Lower leg skin (tissue), 4 donors: ENCODE data around the gene APOBEC4. TPM values are rescaled to one million over a fixed set of nuclear protein-coding genes. Genes with fewer than 3 reads are reported as not detected.
A peak's percentile ranks its signal among the peaks of the same experiment; 100 is the strongest.

Experiments
- DNase-seq, 2 donors: peaks; one replicate each; pipeline ENCODE4 v3.0.0-alpha.2; 2019; ENCODE audit warnings: low spot score in 2 of 2
- H3K4me3 ChIP-seq: fragments of 200-600 bp; sonication (generic); 2 replicates; pipeline ENCODE4 v1.5.1; 2017; ENCODE audit warnings: mild to moderate bottlenecking, low read depth; ENCODE audit not compliant: poor library complexity, severe bottlenecking
- POLR2A ChIP-seq, 2 donors: fragments of 450-650 bp; IDR thresholded peaks; one replicate each; pipeline ENCODE4 v1.6.1; 2016 to 2017; ENCODE audit warnings: antibody characterized with exemption in 2 of 2, mild to moderate bottlenecking in 1 of 2, moderate library complexity in 1 of 2
- WGBS, 2 donors: methylation state at CpG; one replicate each; pipeline ENCODE4 v1.1.5; 2018; 5-methylcytosine and 5-hydroxymethylcytosine counted together
- intact Hi-C: fragments of 100-400 bp; cut with DNase I; formaldehyde crosslinking; loops from one replicate; pipeline ENCODE4 v1.15.0; 2023; ENCODE audit warnings: low total_unique reads
- total RNA-seq, 4 donors: library from RNA; depleted of rRNA; stranded (reverse); fragments of >200 nt; gene quantifications; one replicate each; pipeline ENCODE4 v1.1.0, GENCODE V29; 2016
- TF ChIP-seq, protein P1 (sequence below), 3 donors: fragments of 450-650 bp; IDR thresholded peaks; one replicate each; pipeline ENCODE4 v1.5.1; 2016; ENCODE audit warnings: antibody characterized with exemption in 3 of 3, mild to moderate bottlenecking in 3 of 3, moderate library complexity in 2 of 3

The APOBEC4 gene
- total RNA-seq, 4 donors from 2014 or later: not detected

- intact Hi-C loops: no loop called here
- peak; percentile 70 to 90 for DNase-seq
Measured at GRCh38 chr1:183609313-183609712, 43.8 kb downstream of the APOBEC4 start.

DNA sequence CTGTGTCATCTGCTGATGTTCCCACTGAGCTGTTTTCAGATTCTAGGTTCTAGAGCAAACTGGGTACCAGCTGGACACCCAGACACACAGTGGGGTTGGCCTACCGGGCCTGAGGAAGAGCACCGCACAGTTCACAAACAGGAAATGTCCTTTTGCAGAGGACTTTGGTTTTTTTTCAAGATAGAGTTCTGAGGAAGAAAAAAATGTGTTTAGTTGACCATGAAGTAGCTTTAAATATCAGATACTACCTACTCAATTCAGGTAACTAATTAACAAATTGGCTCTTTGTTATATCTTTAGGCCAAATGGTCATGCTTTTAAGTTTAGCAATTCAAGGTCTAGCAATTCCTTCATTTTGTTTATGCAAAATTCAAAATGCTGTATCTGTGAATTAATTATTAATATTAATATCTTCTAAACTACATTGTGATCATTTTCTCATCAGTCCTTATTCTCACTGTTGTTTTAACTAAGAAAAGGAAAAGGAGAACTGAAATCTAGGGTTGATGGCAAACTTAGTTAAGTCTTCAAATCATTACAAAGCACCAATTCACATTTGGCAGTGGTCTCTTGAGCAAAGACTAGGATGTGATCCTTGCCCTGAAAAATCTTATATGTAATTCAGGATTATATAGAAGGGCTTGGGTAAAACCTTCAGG is 45.7 kb downstream of the APOBEC4 start:
- TF ChIP-seq POLR2A (IDR thresholded peaks at IDR 0.05): no peak
- TF ChIP-seq, protein P1, sequence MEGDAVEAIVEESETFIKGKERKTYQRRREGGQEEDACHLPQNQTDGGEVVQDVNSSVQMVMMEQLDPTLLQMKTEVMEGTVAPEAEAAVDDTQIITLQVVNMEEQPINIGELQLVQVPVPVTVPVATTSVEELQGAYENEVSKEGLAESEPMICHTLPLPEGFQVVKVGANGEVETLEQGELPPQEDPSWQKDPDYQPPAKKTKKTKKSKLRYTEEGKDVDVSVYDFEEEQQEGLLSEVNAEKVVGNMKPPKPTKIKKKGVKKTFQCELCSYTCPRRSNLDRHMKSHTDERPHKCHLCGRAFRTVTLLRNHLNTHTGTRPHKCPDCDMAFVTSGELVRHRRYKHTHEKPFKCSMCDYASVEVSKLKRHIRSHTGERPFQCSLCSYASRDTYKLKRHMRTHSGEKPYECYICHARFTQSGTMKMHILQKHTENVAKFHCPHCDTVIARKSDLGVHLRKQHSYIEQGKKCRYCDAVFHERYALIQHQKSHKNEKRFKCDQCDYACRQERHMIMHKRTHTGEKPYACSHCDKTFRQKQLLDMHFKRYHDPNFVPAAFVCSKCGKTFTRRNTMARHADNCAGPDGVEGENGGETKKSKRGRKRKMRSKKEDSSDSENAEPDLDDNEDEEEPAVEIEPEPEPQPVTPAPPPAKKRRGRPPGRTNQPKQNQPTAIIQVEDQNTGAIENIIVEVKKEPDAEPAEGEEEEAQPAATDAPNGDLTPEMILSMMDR (IDR thresholded peaks at IDR 0.05): no peak

More at GRCh38 chr1:183609313-183609712, 43.8 kb downstream of the APOBEC4 start:
- WGBS, 2 donors: 22 to 28% methylated on average over 5 of the region's 5 CpGs
- TF ChIP-seq, protein P1 (IDR thresholded peaks at IDR 0.05): no peak
- no peak for TF ChIP-seq POLR2A (IDR thresholded peaks at IDR 0.05)
- H3K4me3 ChIP-seq: no peak overlapping the region

GRCh38 chr1:183605904-183606303 is 47.2 kb downstream of the APOBEC4 start:
- intact Hi-C loops: no loop called here
- no peak for TF ChIP-seq POLR2A (IDR thresholded peaks at IDR 0.05)
- TF ChIP-seq, protein P1 (IDR thresholded peaks at IDR 0.05): no peak
- H3K4me3 ChIP-seq: no peak overlapping the region
- WGBS, 2 donors: 77 to 100% methylated on average over 2 of the region's 2 CpGs
- no peak for DNase-seq

More for the DNA sequence above, 45.7 kb downstream of the APOBEC4 start:
- intact Hi-C loops: no loop called here
- H3K4me3 ChIP-seq: no peak overlapping the region
- 68 to 72% methylated on average over 2 of the region's 2 CpGs for WGBS, 2 donors
- no peak for DNase-seq

- WGBS, 2 donors: 79 to 92% methylated on average over 8 of the region's 8 CpGs
- DNase-seq: no peak
- H3K4me3 ChIP-seq: no peak overlapping the region
- TF ChIP-seq POLR2A (IDR thresholded peaks at IDR 0.05): no peak
- TF ChIP-seq, protein P1 (IDR thresholded peaks at IDR 0.05): no peak
- intact Hi-C loops: no loop called here
Measured at GRCh38 chr1:183604815-183605214, 48.3 kb downstream of the APOBEC4 start.

- intact Hi-C loops: no loop called here
- WGBS, 2 donors: 66 to 71% methylated on average over 10 of the region's 10 CpGs
- no peak for DNase-seq
- TF ChIP-seq, protein P1 (IDR thresholded peaks at IDR 0.05): no peak
- TF ChIP-seq POLR2A (IDR thresholded peaks at IDR 0.05): no peak
- H3K4me3 ChIP-seq: no peak overlapping the region
Measured at GRCh38 chr1:183604038-183604808, 48.9 kb downstream of the APOBEC4 start.
